ENCODE measurements around the gene CARD19. TPM values are rescaled to one million over a fixed set of nuclear protein-coding genes. Genes with fewer than 3 reads are reported as not detected.

The CARD19 gene
- total RNA-seq, 4 donors from 2014 or later: 54.0 to 83.6 (median 78.1) TPM

DNA sequence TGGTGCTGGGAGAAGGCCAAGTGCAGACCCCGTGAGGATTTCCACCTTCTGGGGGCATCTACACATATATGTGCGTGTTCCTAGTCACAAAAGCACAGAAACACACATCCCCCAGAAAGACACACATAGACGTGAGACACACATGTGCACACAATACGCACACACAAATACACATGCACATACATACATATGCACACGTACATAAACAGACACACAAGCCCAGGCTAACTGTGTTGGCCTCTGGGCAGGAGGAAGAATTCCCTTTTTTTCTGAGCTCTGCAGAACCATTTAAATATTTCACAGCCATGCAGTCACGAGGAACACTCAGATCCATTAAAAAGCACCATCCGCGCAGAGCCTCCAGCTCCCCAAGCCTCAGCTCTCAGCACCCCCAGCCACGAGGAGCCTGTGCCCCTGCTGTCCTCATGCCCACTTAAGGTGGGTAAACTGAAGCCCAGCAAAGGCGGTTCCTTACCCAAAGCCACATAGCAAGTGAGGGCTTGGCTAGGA, 32.8 kb downstream of the CARD19 start:
- H3K36me3 ChIP-seq: peaks cover 8 to 29% (median 27%) of the 10 kb centered on the region in 4 donors
- H3K27ac ChIP-seq (replicated peaks in 1 of 4): peak overlapping the region; percentile 98 to 99 (median 99)
- TF ChIP-seq POLR2AphosphoS5 (IDR thresholded peaks at IDR 0.05) (no peak), EP300 (IDR thresholded peaks at IDR 0.05) (no peak), POLR2A (IDR thresholded peaks at IDR 0.05; ENCODE audit: low read depth) (no peak)
- TF ChIP-seq, protein P1, sequence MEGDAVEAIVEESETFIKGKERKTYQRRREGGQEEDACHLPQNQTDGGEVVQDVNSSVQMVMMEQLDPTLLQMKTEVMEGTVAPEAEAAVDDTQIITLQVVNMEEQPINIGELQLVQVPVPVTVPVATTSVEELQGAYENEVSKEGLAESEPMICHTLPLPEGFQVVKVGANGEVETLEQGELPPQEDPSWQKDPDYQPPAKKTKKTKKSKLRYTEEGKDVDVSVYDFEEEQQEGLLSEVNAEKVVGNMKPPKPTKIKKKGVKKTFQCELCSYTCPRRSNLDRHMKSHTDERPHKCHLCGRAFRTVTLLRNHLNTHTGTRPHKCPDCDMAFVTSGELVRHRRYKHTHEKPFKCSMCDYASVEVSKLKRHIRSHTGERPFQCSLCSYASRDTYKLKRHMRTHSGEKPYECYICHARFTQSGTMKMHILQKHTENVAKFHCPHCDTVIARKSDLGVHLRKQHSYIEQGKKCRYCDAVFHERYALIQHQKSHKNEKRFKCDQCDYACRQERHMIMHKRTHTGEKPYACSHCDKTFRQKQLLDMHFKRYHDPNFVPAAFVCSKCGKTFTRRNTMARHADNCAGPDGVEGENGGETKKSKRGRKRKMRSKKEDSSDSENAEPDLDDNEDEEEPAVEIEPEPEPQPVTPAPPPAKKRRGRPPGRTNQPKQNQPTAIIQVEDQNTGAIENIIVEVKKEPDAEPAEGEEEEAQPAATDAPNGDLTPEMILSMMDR (IDR thresholded peaks at IDR 0.05): no peak
- whole genome bisulfite sequencing: 69% methylated on average over 8 of the region's 10 CpGs
- no peak overlapping the region for H3K4me3 ChIP-seq
- H3K27me3 ChIP-seq: no peaks in the 10 kb centered on the region
- DNase-seq (ENCODE audit: extremely low spot score): no peak
- H3K9me3 ChIP-seq: no peaks in the 10 kb centered on the region
- intact Hi-C loops (cut with DNase I): no loop called here
- H3K4me1 ChIP-seq: peaks cover 74 to 86% (median 82%) of the 10 kb centered on the region in 4 donors

GRCh38 chr9:93129286-93129685, 33.3 kb downstream of the CARD19 start:
- intact Hi-C loops (cut with DNase I): no loop called here
- Histone ChIP-seq H3K36me3 (peaks cover 8 to 24% (median 22%) of the 10 kb centered on the region in 4 donors), H3K9me3 (no peaks in the 10 kb centered on the region), H3K27ac (replicated peaks in 1 of 4) (peak overlapping the region; percentile 98 to 99 (median 99)), H3K27me3 (no peaks in the 10 kb centered on the region), H3K4me3 (no peak overlapping the region), H3K4me1 (peaks cover 74 to 88% (median 82%) of the 10 kb centered on the region in 4 donors)
- no peak for DNase-seq (ENCODE audit: extremely low spot score)
- TF ChIP-seq POLR2AphosphoS5 (IDR thresholded peaks at IDR 0.05): peak; percentile 59 to 60
- no peak for TF ChIP-seq POLR2A (IDR thresholded peaks at IDR 0.05; ENCODE audit: low read depth)
- TF ChIP-seq, protein P1 (IDR thresholded peaks at IDR 0.05): no peak
- TF ChIP-seq EP300 (IDR thresholded peaks at IDR 0.05): no peak
- 21% methylated on average over 3 of the region's 8 CpGs for WGBS

- H3K4me1 ChIP-seq: peaks cover 79 to 94% (median 86%) of the 10 kb centered on the region in 4 donors
- WGBS: 19% methylated on average over 5 of the region's 11 CpGs
- intact Hi-C loops (cut with DNase I): loop anchor here (5.0 to 10.0 kb wide), 2 partner anchors 33 to 325 kb away; partner anchors contain the start of genes CARD19, FAM120A and FAM120AOS
- H3K4me3 ChIP-seq: peak overlapping the region in 1 of 4 donors; percentile 2
- H3K27me3 ChIP-seq: no peaks in the 10 kb centered on the region
- DNase-seq (ENCODE audit: extremely low spot score): no peak
- H3K36me3 ChIP-seq: peaks cover 3 to 18% (median 16%) of the 10 kb centered on the region in 4 donors
- no peaks in the 10 kb centered on the region for H3K9me3 ChIP-seq
- peak in 1 of 2 donors; percentile 5 for TF ChIP-seq POLR2AphosphoS5 (IDR thresholded peaks at IDR 0.05)
- TF ChIP-seq, protein P1 (IDR thresholded peaks at IDR 0.05): no peak
- H3K27ac ChIP-seq (replicated peaks in 1 of 4): peak overlapping the region; percentile 98 to 99 (median 99)
Measured at GRCh38 chr9:93129691-93130500, 33.9 kb downstream of the CARD19 start.

DNA sequence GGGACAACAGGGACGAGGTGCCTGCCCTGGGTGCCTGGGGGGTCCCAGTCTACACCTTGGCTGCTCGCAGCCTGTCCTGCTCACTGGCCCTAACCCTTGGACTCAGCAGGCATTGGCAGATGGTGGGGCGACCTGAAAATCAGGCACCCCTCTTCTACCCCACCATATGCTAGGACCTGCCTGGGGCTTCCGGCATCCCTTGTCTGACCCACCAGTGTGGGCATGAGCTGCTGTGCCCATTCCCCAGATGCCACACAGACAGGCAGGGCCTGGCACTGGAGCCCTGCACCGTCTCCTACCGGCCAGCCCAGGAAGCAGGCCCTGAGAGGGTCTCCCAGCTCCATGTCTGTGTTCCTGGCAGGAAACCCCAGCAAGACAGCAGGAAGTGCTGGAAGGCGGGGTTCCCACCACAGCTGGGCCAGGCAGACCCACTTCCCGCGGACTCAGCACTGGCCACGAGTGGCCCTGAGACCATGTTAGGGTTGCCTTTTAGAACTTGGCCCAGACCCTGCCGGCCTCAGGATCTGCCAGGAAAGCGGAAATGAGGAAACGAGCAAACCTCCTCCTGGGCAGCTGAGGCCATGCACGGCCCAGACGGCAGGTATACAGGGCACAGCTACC, 35.0 kb downstream of the CARD19 start:
- Histone ChIP-seq H3K27ac (replicated peaks in 1 of 4) (peak overlapping the region; percentile 98 to 99 (median 99)), H3K9me3 (no peaks in the 10 kb centered on the region), H3K27me3 (no peaks in the 10 kb centered on the region), H3K4me3 (peak overlapping the region; percentile 10 to 91 (median 54)), H3K36me3 (peaks cover 0 to 8% (median 5%) of the 10 kb centered on the region in 4 donors), H3K4me1 (peaks cover 84 to 96% (median 91%) of the 10 kb centered on the region in 4 donors)
- no peak for DNase-seq (ENCODE audit: extremely low spot score)
- TF ChIP-seq, protein P1 (IDR thresholded peaks at IDR 0.05): peak in 1 of 3 experiments; percentile 18
- TF ChIP-seq EP300 (IDR thresholded peaks at IDR 0.05) (no peak), POLR2A (IDR thresholded peaks at IDR 0.05; ENCODE audit: low read depth) (no peak), POLR2AphosphoS5 (IDR thresholded peaks at IDR 0.05) (peak; percentile 23 to 48)
- 63% methylated on average over 15 of the region's 15 CpGs for WGBS
- intact Hi-C loops (cut with DNase I): loop anchor here (5.0 to 10.0 kb wide), 2 partner anchors 34 to 324 kb away; partner anchors contain the start of genes CARD19, FAM120A and FAM120AOS

All from esophagus muscularis mucosa (tissue), 4 donors.